ACC112 (cell line): Measurements from ENCODE around the gene TYW5.

ENCODE experiments used
- H2AFZ ChIP-seq: fragments of 200-600 bp; sonication (generic); one replicate; pipeline ENCODE4 v1.6.0; 2017; ENCODE audit warnings: antibody characterized with exemption, low read length; ENCODE audit not compliant: unreplicated experiment
- H3K27ac ChIP-seq: fragments of 200-600 bp; sonication (generic); 2 replicates; pipeline ENCODE4 v1.5.1; 2014; ENCODE audit warnings: low read depth, mild to moderate bottlenecking, antibody characterized with exemption, low read length, moderate library complexity
- H3K27me3 ChIP-seq: fragments of 200-600 bp; sonication (generic); 2 replicates; pipeline ENCODE4 v1.6.1; 2014; ENCODE audit warnings: mild to moderate bottlenecking, antibody characterized with exemption, low read length, moderate library complexity, mixed read lengths; ENCODE audit not compliant: insufficient read depth
- H3K36me3 ChIP-seq: fragments of 200-600 bp; sonication (generic); 2 replicates; pipeline ENCODE4 v1.6.1; 2016; ENCODE audit warnings: mild to moderate bottlenecking, antibody characterized with exemption, low read length, moderate library complexity, mixed read lengths; ENCODE audit not compliant: insufficient read depth
- H3K4me1 ChIP-seq: fragments of 200-600 bp; sonication (generic); one replicate; pipeline ENCODE4 v1.6.1; 2016; ENCODE audit warnings: low read length, mixed read lengths; ENCODE audit not compliant: insufficient read depth, unreplicated experiment, control insufficient read depth
- H3K4me3 ChIP-seq: fragments of 200-600 bp; sonication (generic); 2 replicates; pipeline ENCODE4 v1.5.1; 2014; ENCODE audit warnings: mild to moderate bottlenecking, low read depth, low read length
- H3K79me2 ChIP-seq: fragments of 200-600 bp; sonication (generic); one replicate; pipeline ENCODE4 v1.6.0; 2016; ENCODE audit warnings: low read length; ENCODE audit not compliant: control insufficient read depth, unreplicated experiment, insufficient read depth

The TYW5 gene

DNA sequence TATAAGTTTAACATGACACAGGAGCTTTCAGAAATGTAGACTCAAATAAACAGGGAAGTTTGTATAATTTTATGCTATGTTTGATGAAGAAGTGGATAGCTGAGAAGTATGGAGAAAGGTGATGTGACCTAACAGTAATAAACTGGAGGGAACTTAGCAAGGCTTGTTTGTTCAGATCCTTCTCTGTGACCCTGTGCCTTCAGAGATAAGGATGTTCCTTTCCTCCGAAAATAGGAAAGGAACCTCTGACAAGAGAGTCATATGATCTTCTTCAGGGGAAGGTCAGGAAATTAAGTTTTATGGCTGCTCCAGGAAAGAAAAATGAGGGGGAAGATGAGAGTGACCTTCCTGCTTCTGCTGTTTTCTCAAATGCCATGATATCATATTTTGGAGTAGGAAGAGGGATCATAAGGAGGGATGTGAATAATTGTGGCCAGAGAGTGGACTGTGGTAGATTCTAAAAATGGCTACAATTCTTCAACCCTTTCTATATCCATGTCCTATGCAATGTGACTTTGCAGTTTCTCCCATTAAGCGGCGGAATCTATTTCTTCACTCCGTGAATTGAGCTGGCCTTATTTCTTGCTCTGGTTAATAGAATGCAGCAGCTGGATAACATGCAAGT, 52.7 kb downstream of the TYW5 start:
- H3K79me2 ChIP-seq: no peaks in the 10 kb centered on the region
- no peaks in the 10 kb centered on the region for H3K36me3 ChIP-seq
- no peak overlapping the region for H2AFZ ChIP-seq
- H3K4me3 ChIP-seq: no peak overlapping the region
- no peak overlapping the region for H3K27ac ChIP-seq
- no peaks in the 10 kb centered on the region for H3K27me3 ChIP-seq
- H3K4me1 ChIP-seq: no peaks in the 10 kb centered on the region

DNA sequence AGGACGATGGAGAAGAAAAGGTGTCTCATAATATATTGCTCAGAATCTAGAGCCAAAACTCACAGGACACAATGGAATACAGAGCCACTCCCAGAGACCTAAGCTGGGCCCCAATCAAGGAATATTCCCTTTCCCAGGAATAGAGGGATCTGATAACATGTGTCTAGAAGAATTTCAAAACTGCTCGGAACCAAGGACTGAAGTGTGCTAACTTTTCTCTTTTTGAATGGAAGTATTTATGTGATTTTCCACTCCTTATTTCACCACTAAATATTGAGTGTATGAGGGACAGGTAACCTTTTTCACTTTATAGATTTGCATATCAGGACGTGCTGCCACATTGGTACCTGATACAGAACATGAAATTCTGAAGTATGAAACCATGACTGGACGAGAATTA, 53.3 kb downstream of the TYW5 start:
- Histone ChIP-seq H3K4me3 (no peak overlapping the region), H3K27ac (no peak overlapping the region), H3K4me1 (no peaks in the 10 kb centered on the region), H3K79me2 (no peaks in the 10 kb centered on the region), H3K36me3 (no peaks in the 10 kb centered on the region), H2AFZ (no peak overlapping the region), H3K27me3 (no peaks in the 10 kb centered on the region)

DNA sequence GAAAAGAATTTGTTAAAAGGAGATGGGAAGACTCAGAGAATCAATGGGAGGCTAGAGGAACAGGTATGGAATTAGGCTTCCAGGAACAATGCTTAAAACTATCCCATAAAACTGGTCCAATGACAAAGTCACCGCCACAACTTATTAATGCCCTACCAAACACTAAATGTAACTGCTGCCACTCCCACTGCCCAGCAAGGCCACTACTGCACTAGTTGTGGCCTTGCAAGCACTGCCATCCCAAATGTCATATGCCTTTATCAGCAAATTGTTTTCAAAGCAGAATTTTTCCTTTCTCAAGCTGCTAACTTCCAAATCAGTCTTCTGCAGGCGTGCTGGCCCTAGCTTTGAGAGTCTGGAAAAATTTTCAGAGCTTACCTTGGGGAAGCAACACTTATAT, 58.7 kb downstream of the TYW5 start:
- no peaks in the 10 kb centered on the region for H3K79me2 ChIP-seq
- H3K4me1 ChIP-seq: no peaks in the 10 kb centered on the region
- no peaks in the 10 kb centered on the region for H3K27me3 ChIP-seq
- no peak overlapping the region for H3K27ac ChIP-seq
- H3K36me3 ChIP-seq: no peaks in the 10 kb centered on the region
- H2AFZ ChIP-seq: no peak overlapping the region
- H3K4me3 ChIP-seq: no peak overlapping the region

DNA sequence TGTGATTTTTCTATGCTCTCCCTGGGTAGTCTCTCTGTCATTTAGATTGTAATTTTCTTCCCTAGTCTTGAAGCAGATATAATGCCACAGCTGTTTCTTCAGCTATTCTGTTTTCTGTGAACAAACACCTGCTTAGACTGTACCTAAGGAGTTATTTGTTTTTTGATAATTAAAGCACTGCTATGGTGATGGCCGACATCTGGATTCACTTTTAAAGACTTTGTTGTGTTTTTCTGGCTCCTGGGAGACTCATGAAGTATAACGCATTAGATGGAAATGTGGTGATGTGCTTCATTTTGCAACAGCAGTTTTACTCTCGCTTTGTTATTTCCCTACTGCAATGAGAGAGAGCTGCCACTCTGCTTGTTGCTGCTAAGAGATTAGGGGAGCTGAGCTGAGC, 59.9 kb downstream of the TYW5 start:
- H3K4me1 ChIP-seq: no peaks in the 10 kb centered on the region
- no peaks in the 10 kb centered on the region for H3K79me2 ChIP-seq
- H3K36me3 ChIP-seq: no peaks in the 10 kb centered on the region
- no peaks in the 10 kb centered on the region for H3K27me3 ChIP-seq
- no peak overlapping the region for H2AFZ ChIP-seq
- no peak overlapping the region for H3K27ac ChIP-seq
- H3K4me3 ChIP-seq: no peak overlapping the region

DNA sequence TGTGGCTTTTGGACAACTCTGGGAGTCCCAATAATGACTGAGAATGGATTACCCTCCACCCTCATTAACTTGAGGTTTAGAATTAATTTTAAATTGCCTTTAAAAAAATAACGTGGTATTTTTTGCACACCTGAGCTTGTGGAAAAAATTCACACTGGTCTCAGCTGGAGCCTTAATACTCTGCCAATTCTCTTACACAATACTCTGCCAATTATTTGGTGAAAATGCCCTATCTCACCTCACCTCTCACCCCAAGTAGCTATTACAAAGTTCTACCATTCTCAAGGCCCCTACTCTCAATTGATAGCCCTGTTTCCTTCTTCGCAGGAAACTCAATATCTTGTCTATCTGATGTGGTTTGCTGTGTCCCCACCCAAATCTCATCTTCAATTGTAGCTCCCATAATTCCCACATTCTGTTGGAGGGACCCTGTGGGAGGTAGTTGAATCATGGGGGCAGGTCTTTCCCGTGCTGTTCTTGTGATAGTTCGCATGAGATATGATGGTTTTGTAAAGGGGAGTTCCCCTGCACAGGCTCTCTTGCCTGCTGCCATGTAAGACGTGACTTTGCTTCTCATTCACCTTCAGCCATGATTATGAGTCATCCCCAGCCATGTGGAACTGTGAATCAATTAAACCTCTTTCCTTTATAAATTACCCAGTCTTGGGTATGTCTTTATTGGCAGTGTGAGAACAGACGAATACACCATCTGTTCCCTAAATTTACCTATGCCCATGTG, 71.6 kb downstream of the TYW5 start:
- no peak overlapping the region for H3K27ac ChIP-seq
- no peak overlapping the region for H2AFZ ChIP-seq
- no peaks in the 10 kb centered on the region for H3K79me2 ChIP-seq
- H3K4me1 ChIP-seq: no peaks in the 10 kb centered on the region
- H3K27me3 ChIP-seq: peaks cover 9% of the 10 kb centered on the region; the same call in 1 of the 2 replicates
- no peaks in the 10 kb centered on the region for H3K36me3 ChIP-seq
- H3K4me3 ChIP-seq: no peak overlapping the region

DNA sequence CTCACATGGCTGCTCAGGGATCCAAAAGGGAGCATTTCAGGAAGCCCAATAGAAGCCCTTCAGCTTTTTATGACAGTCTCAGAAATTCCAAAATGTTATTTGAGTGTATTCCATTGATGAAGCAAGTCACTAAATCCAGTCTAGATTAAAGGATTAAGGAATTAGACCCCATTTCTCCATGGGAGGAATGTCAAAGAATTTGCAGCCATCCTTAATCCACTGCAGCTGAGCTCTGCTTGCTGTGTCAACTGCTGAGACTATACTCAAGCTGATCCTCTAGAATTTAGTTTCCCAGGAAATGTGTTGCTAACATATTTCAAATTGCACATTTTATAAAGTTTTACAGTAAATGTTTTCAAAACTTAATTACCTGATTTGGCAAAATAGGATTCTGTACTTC, 72.6 kb downstream of the TYW5 start:
- H3K4me3 ChIP-seq: no peak overlapping the region
- H3K27me3 ChIP-seq: peaks cover 8% of the 10 kb centered on the region; the same call in 1 of the 2 replicates
- no peaks in the 10 kb centered on the region for H3K4me1 ChIP-seq
- H3K79me2 ChIP-seq: no peaks in the 10 kb centered on the region
- no peak overlapping the region for H2AFZ ChIP-seq
- H3K27ac ChIP-seq: no peak overlapping the region
- H3K36me3 ChIP-seq: no peaks in the 10 kb centered on the region
